Ureter (tissue), 1 donor: ENCODE data around the gene FBXW2. TPM values are rescaled to one million over a fixed set of nuclear protein-coding genes. Genes with fewer than 3 reads are reported as not detected.
"Not testable (repeated sequence)": the region's sequence is repeated elsewhere in the genome, so short reads cannot be mapped to it uniquely, and the experiment has no call there.

Source experiments
- DNase-seq: peaks from one replicate; pipeline ENCODE4 v3.0.0-alpha.2; 2020; ENCODE audit warnings: low spot score
- total RNA-seq: library from RNA; stranded (reverse); gene quantifications from one replicate; pipeline ENCODE4 v1.2.4, GENCODE V29; 2023
- donor health status: DM: yes; HTN: yes; CAD: no.

The FBXW2 gene, protein sequence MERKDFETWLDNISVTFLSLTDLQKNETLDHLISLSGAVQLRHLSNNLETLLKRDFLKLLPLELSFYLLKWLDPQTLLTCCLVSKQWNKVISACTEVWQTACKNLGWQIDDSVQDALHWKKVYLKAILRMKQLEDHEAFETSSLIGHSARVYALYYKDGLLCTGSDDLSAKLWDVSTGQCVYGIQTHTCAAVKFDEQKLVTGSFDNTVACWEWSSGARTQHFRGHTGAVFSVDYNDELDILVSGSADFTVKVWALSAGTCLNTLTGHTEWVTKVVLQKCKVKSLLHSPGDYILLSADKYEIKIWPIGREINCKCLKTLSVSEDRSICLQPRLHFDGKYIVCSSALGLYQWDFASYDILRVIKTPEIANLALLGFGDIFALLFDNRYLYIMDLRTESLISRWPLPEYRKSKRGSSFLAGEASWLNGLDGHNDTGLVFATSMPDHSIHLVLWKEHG
- 76.1 TPM for total RNA-seq

DNA sequence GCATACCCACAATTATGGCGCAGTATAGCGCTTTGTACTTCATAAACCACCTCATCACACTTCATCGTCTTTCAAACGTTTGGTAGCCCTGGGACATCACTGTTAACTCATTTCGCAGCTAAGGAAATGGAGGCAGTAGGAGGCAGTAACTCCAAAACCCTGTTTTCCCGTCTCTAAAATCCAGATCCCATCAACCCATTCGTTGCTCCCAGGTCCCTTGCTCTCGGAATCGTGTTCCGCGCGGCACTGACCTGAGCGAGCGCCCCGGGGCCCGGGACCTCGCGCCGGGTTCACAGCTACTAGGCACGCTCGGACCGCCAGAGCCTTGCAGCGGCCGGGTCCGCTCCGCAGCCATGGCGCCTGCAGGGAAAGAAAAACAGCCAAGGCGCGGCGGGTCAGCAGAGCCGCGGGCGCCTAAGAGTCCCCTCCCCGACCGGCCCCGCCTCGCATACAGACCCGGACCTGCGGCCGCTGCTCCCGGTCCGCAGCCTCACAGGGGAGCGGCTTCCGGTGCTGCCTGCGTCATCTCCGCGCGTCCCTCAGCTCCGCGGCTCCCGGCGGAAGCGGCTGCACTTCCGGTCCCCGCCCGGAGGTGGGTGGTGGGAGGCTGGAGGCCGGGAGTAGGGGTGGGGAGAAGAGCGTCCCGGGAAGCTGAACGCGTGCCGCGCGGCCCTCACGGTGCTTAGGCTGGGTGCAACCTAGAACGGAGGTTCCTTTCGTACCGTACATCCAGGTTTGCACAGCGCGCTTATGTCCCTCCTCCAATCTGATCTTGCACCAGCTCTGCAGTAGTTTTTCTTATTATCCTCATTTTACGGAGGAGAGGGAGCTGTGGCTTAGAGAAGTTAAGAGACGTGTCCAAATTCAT, at the start of gene FBXW2:
Gene FBXW2, minus strand, starts transcription at position 519 of the 868 bp plus-strand sequence. CDS start 5,158 bp downstream, outside the sequence.
- DNase-seq, result peak; percentile 92

DNA sequence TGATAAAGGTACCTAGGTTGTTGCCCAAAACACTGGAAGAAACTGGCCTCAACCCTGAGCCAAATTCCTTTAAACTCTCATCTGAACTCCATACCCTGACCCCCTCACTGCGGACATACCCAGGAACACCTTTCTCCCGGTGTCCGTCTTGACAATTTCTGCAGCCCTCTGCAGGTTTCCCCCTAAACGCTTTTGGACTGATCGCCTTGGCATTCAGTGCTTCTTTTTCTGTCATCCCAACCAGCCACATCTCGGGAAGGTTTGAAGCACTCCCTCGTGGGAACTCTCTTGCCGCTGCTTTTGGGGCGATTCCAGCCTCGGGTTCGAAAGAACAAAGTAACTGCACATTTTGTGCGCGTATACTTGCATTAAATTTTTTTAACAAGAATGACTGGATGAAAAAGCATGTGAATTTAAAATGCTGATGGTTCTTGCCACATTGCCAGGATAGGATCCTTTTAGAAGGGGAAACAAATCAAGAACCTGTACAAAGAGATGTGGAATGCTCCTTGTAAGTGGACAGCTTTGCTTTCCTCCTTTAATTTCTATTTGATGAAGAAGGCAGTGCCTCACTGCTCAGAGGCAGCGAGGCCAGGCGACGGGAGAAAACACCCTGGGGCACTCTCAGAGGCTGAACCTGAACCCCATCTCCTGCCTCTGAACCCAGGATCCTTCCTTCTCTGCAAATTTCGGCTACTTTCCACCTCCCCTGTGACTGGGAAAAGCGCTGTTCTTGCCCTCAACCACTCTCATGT, 48.9 kb upstream of the FBXW2 start:
- no peak for DNase-seq

DNA sequence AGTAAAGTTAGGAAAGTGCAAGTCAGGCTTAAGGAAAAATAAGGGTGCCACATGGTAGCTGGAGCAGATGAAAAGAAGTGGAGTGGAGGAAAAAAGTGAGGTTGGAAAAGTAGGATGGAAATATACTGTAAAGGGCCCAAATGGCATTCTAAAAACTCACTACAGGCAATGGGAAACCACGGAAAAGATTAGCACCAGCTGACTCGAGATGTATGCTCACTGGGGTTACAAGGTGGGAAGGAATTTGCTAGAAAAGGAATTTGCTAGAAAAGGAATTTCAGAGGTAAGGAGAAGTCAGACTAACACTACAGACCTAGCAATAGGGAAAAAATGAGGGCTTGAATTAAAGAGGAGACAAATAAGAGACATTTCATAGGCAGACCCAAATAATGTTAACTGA, 45.9 kb upstream of the FBXW2 start:
- no peak for DNase-seq

DNA sequence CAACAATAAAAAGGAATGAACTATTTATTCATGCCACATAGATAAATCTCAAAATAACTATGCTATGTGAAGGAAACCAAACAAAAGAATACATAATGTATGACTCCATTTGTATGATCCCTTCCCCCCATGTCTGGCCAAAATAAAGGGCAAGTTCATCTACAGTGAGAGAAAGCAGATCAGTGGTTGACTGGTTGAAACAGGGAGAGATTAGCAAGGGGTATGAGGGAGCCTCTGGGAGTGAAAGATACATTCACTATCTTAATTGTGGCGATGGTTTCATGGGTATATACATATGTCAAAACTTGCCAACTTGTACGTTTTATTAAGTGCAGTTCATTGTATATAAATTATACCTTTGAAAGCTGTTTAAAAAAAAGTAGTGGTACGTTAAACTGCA, 44.7 kb upstream of the FBXW2 start:
- no peak for DNase-seq

DNA sequence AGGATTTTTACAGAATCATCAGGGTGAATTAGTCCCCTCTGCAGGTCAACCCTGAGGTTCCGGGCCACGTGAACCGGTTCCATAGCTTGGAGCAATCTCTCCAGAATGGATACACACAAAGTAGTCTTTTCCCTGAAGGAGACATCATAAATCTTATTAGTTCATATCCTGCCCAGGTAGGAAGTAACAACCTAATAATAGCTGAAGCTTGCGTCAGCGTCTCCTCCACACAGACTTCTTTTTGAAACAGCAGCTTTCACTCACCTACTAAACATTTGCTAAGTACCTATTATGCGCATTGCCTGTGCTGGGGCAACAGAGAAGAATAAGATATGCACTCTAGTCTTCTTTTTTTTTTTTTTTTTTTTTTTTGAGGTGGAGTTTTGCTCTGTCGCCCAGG, 40.1 kb upstream of the FBXW2 start:
- DNase-seq, result no peak

DNA sequence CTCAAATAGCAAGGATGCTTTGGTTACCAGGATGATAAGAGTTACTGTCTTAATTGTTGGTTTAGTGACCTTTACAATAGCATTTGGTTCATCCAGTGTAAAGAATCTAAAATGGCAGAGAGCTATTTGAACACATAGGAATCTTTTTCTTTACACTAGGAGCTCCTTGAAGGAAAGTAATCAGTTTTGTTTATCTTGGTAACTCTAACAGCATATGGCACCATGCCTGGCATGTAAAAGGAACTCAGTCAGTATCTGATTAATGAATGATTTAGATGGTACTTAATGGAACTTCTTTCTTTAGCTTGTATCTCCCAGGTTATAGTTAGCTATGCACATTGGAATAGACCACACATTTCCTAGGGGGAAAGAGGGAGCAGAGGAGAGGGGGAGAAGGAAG, 39.6 kb upstream of the FBXW2 start:
- DNase-seq, result no peak

DNA sequence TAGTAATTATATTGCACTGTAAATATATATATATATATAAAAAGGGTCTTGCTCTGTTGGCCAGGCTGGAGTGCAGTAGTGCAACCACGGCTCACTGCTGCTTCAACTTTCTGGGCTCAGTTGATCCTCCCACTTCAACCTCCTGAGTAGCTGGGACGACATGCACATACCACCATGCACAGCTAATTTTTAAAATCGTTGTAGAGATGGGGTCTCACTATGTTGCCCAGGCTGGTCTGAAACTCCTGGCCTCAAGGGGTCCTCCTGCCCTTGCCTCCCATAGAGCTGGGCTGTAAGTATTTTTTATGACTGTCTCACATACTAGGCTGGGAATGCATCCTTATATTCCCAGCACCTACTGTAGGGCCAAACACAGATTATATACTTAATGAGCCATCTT, 37.6 kb upstream of the FBXW2 start:
- no peak for DNase-seq

DNA sequence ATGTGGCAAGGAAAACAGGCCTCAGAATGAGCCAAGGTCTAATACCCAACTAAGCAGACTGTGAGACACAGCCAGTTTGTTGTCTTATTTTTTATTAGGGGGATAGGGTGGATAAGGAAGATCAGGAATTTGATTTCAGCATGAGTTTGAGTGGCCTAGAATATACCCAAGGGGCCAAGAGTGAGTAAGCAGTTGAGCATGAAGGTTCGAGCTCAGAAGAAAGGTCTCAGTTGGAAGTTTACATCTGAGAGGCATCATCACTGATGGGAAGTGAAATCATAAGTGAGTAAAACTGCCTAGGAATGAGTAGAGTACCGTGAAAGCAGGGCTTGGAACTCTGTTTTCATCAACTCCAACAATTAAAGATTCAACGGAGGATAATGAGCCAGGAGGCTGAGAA, 36.9 kb upstream of the FBXW2 start:
- no peak for DNase-seq

DNA sequence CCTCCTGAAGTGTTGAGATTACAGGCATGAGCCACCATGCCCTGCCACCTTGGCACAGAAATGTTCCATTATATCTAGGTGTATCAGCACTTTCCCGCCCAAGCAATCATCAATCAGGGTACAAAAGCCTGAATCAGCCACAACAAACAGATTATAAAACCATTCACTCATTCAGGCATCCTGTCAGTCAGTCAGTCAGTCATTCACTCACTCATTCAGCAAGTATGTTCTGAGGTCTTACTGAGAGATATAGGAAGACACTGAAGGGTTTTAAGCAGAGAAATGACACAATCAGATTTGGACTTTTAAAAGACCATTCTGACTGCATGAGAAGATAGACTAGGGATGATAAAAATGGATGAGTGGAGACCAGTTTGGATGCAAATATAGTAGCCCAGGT, 36.4 kb upstream of the FBXW2 start:
- no peak for DNase-seq

DNA sequence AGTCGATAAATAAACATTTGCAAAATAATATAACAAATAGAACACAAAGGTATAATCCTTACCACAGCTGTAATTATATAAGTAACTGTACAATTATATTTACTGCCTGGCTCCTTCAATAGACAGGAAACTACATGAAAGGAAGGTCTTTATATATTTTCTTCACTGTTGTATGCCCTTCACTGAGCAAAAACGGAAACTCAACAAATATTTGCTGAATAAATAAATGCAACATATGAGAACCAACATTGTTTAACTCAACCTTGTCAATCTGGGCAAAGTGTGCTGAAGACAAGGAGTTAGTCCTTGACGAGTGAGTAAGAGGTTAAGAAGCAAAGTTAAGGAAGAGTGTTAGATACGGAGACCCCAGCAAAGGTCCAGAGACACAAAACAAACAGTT, 26.9 kb upstream of the FBXW2 start:
- no peak for DNase-seq

DNA sequence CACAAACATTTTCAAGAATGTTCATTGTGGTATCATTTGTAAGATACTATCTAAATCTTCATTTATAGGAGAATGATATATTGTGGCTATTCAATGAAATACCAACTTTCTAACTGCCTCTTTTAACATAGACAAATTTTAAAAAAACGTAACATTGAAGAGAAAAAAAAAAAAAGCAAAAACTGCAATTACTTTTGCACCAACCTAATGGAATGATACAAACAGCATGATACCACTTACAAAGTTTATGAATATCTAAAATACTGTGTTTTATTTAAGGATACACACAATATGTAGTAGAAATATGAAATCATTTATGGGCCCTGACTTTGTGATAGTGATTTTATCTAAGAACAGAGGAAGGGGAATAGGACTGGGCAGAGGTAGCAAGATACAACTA, 25.4 kb upstream of the FBXW2 start:
- DNase-seq, result no peak

DNA sequence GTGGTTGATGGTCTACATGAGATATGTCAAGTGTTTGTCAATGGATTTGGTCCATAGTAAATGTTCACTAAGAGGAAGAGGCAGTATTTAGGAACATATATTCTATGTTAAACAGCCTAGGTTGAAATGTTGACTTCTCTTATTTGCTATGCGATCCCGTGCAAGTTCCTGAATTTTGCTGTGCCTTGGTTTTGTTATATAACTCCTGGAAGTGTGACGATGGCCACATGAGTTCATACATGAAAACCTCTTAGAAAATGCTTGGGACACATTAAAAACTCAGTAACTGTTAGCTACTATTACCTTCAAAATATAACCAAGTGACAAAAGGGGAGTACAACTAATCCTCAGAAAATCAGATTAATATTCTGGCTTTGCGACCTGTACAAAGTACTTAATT, 21.9 kb upstream of the FBXW2 start:
- no peak for DNase-seq

DNA sequence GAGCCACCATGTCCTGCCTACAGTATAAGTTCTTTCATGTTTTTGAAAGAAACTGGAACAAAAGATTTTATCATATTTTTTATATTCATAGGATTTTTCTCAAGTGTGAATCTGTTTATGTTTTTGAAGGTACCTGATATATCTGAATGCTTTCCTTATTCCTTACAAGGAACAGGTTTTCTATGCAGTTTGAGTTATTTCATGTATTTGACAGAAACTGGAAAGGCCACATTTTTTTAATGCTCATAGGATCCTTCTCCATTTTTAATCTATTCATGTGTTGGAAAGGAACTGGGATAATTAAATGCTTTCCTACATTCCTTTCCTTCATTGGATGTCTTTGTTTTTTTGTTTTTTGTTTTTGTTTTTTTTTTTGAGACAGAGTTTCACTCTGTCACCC, 15.7 kb upstream of the FBXW2 start:
- no peak for DNase-seq

DNA sequence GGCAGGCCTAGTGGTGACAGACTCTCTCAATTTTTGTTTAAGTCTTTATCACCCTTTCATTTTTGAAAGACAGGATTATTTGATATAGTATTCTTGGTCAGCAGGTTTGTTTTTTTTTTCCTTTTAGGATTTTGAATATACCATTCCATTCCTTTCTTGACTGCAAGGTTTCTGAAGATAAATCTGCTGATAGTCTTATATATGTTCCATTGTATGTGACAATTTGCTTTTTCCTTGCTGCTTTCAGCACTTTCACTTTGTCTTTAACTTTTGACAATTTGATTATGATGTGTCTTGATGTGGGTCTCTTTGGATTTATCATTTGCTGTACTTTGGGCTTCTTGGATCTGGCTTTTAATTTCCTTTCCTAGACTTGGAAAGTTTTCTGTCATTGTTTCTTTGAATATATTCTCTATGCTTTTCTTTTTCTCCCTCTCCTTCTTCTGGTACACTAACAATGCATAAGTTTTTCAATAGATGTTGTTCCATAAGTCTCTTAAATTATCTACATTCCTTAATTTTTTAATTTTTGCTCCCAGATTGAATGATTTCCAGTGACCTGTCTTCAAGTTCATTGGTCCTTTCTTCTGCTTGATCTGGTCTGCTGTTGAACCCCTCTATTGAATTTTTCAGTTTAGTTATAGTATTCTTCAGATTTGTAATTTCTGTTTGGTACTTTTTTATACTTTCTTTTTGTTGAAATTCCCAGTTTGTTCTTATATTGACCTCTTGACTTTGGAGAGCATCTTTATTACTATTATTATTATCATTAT, 14.6 kb upstream of the FBXW2 start:
- DNase-seq, result no peak

DNA sequence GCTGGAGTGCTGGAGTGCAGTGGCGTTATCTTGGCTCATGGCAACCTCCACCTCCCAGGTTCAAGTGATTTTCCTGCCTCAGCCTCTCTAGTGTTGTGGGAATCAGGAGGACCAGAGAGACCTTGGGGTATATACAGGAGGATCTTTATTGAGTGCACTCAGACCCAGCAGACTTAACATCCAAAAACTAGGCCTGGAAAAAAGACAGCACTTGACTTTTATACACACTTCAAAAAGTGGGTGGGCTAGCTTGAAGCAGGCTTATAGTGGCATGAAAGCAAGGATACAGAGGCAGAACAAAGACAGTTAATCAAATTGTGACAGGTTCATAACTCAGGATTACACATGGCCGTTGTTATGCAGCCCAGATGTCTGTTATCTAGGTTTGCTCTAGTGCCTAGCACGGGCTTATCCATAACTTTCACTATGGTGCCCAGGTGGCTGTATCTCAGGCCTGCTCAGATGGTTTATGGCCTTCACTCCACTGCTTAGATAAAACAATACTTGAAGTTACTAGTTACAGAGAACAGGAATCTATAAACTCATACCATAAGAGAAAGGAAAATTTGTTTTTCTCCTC, 11.7 kb upstream of the FBXW2 start:
- DNase-seq, result not testable (repeated sequence)

DNA sequence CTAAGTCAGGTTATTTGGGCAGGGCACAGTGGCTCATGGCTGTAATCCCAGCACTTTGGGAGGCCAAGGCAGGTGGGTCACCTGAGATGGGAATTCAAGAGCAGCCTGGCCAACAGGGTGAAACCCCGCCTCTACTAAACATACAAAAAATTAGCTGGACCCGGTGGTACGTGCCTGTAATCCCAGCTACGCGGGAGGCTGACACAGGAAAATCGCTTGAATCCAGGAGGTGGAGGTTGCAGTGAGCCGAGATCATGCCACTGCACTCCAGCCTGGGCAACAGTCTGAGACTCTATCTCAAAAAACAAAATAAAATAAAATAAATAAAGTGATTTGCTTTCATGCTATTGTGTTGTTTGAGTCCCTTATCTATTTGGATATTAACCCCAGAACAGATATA, 8.2 kb upstream of the FBXW2 start:
- DNase-seq, result no peak

DNA sequence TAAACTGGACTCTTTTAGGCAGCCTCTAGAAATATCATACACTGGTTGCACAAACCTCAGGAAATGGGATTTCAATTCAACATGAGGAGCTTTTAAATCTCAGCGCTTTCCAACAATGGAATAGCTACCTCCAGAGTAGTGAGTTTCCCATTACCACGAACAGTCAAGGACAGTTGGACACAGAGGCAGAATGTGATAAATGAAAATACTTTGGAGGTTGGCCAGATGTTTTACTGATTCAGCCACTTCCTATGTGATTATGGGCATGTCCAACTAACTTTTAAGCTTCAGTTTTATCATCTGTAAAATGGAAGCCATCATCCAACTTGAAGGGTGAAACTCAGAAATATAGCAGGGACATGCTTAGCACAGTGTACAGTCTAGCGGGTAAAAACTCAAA, 2.1 kb downstream of the FBXW2 start:
- no peak for DNase-seq

DNA sequence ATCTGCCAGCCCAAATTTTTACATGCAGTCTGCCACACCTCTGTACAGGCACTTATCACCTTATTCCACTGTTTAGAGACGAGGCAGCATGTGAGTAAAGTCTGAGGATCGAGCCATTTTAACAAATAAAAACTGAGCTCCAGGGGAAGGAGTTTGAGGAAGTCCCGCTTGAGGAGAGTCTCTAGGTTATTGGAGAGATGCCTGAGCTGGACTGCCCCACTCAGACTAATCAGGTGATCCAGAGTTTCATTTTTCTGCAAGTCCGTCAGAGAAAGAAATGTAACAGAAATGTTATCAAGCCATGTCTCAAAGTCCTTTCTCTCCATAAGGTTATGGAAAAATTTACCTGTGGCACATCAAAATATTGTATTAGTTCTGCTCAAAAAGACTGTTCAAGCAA, 5.3 kb downstream of the FBXW2 start:
- DNase-seq, result no peak

DNA sequence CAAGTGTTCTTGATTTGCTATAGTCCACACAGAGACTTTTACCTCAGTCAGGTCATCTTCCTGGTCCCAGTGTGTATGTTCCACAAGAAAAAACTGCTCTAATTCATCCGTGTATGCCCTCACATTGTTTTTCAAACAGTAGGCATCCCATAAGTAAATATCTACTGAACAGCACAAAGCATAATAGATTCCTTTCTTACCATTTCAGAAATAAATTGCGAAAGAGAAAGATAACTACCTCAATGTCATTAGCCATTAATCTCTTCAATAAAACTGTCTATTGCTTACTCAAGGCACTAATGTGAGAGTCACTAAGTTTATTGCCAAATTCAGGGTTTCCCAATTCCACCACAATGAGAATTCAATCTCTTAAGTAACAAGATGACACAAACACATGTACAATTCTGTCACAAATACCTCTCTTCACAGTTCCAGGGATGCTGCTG, 9.6 kb downstream of the FBXW2 start:
- no peak for DNase-seq

DNA sequence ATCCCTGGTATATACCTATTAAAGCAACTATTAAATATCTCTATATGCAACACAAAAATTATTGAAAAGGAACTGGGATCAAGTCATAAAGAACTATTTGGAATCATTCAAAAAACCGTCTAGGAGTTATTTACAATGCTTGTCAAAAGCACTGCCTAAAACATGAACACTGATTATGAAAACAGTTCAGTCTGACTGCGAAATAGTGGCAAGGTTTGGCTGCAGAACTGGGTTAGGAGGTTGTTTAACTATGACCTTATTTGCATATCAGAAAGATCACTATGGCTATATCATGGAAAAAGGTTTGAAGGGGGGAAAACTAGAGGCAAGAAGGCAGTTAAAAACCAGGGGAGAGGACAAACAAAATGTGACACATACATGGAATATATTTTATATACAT, 12.0 kb downstream of the FBXW2 start:
- DNase-seq, result no peak

DNA sequence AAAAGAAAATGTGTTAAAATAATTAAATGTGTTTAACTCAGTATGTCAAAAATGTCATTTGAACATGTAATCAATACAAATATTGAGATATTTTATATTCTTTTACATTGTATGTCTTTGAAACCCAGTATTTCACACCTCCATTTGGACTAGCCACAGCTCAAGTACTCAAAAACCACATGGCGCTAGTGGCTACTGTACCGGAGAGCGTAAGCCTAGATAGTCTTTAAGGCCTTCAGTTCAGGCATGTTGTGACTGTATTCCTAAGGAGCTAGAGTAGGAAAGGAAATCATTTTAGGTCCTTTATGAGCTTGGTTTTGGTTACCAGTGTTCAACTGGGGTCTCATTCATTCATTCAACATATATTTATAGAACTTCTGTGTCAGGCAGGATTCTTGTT, 12.8 kb downstream of the FBXW2 start:
- DNase-seq, result no peak
